ENCODE data around the gene SLC24A2. TPM values are rescaled to one million over a fixed set of nuclear protein-coding genes. Genes with fewer than 3 reads are reported as not detected.

SLC24A2 gene
- total and polyA plus RNA-seq, 8 donors = under 0.01 to 0.20 (median 0.05) TPM

- no peaks in the 10 kb centered on the region for H3K9me3 ChIP-seq
- FAIRE-seq (no peak), DNase-seq (no peak), ATAC-seq (no peak)
- TF ChIP-seq, protein P1, sequence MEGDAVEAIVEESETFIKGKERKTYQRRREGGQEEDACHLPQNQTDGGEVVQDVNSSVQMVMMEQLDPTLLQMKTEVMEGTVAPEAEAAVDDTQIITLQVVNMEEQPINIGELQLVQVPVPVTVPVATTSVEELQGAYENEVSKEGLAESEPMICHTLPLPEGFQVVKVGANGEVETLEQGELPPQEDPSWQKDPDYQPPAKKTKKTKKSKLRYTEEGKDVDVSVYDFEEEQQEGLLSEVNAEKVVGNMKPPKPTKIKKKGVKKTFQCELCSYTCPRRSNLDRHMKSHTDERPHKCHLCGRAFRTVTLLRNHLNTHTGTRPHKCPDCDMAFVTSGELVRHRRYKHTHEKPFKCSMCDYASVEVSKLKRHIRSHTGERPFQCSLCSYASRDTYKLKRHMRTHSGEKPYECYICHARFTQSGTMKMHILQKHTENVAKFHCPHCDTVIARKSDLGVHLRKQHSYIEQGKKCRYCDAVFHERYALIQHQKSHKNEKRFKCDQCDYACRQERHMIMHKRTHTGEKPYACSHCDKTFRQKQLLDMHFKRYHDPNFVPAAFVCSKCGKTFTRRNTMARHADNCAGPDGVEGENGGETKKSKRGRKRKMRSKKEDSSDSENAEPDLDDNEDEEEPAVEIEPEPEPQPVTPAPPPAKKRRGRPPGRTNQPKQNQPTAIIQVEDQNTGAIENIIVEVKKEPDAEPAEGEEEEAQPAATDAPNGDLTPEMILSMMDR (IDR thresholded peaks at IDR 0.05) = no peak
- 29% methylated on average over 3 of the region's 3 CpGs for WGBS, 2 donors
- H3K27ac ChIP-seq = no peak overlapping the region
- H3K4me3 ChIP-seq = no peak overlapping the region
- H3K27me3 ChIP-seq = no peaks in the 10 kb centered on the region
- no peaks in the 10 kb centered on the region for H3K4me1 ChIP-seq
- H3K36me3 ChIP-seq = no peaks in the 10 kb centered on the region
- intact Hi-C loops (cut with DNase I) = no loop called here
These were observed 10.9 kb upstream of the SLC24A2 start for GRCh38 chr9:19799784-19800183.

GRCh38 chr9:19788152-19788551 is 685 bp downstream of the SLC24A2 start:
- WGBS, 2 donors = 1 to 2% methylated on average over 24 of the region's 24 CpGs

DNA sequence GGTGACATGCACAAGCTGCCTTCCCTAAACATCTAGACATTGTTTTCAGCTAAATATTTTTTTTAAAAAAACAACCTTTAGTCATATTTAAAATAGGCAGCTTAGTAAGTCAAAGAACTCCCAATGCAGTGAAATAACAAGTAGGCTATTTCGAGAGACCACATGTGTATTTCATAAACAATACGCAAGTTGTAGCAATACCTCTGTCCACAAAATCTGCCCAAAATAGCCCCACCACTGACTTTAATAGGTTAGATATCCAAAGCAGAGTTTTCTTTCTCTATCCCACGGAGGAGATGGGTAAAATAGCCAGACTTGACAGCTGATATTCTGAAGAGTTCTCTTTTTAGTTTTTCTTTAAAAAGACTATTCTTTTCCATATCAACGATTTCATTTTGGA is 1.2 kb downstream of the SLC24A2 start:
- WGBS, 2 donors = 12 to 18% methylated on average over 4 of the region's 4 CpGs
- Histone ChIP-seq H3K27me3 (peaks cover 0 to 24% (median 4%) of the 10 kb centered on the region in 4 donors), H3K9me3 (no peaks in the 10 kb centered on the region), H3K4me1 (no peaks in the 10 kb centered on the region), H3K36me3 (no peaks in the 10 kb centered on the region), H3K27ac (no peak overlapping the region), H3K4me3 (no peak overlapping the region)
- FAIRE-seq = no peak
- no peak for DNase-seq
- TF ChIP-seq, protein P1 (IDR thresholded peaks at IDR 0.05) = no peak
- ATAC-seq = no peak
- intact Hi-C loops (cut with DNase I) = no loop called here

More at GRCh38 chr9:19788152-19788551, 685 bp downstream of the SLC24A2 start:
- H3K4me3 ChIP-seq = no peak overlapping the region
- no peak for FAIRE-seq
- peaks cover 0 to 24% (median 4%) of the 10 kb centered on the region in 4 donors for H3K27me3 ChIP-seq
- H3K9me3 ChIP-seq = no peaks in the 10 kb centered on the region
- H3K4me1 ChIP-seq = no peaks in the 10 kb centered on the region
- no peak for DNase-seq
- H3K36me3 ChIP-seq = no peaks in the 10 kb centered on the region
- H3K27ac ChIP-seq = no peak overlapping the region
- ATAC-seq = no peak
- intact Hi-C loops (cut with DNase I) = no loop called here
- TF ChIP-seq, protein P1 (IDR thresholded peaks at IDR 0.05) = no peak

GRCh38 chr9:19785230-19785629 is 3.6 kb downstream of the SLC24A2 start:
- Histone ChIP-seq H3K27ac (no peak overlapping the region), H3K27me3 (peaks cover 0 to 20% (median 4%) of the 10 kb centered on the region in 4 donors), H3K4me3 (no peak overlapping the region), H3K9me3 (no peaks in the 10 kb centered on the region), H3K36me3 (no peaks in the 10 kb centered on the region), H3K4me1 (no peaks in the 10 kb centered on the region)
- ATAC-seq (no peak), DNase-seq (no peak), FAIRE-seq (no peak)
- TF ChIP-seq, protein P1 (IDR thresholded peaks at IDR 0.05) = no peak
- WGBS, 2 donors = 52 to 56% methylated on average over 1 of the region's 1 CpG
- intact Hi-C loops (cut with DNase I) = no loop called here

DNA sequence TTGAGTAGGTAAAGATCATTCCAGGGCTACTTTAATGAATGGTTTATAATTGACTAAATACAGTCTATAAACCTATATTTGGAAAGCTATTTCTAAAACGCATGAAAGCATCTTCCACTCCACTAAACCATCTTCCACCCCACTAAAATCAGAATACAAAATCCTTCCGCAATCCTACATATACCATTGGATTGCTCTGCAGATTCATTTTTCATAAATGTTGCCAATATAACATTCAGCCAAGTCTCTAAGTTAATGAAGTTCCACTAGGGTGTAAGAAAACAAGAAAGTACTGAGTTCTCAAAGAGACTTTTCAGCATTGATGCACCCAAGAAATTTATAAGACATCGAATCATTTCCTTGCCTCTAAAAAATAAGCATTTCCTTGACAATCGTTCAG is 4.7 kb downstream of the SLC24A2 start:
- TF ChIP-seq, protein P1 (IDR thresholded peaks at IDR 0.05) = no peak
- DNase-seq = no peak
- no peak overlapping the region for H3K27ac ChIP-seq
- no peaks in the 10 kb centered on the region for H3K9me3 ChIP-seq
- H3K36me3 ChIP-seq = no peaks in the 10 kb centered on the region
- peaks cover 0 to 16% (median 3%) of the 10 kb centered on the region in 4 donors for H3K27me3 ChIP-seq
- ATAC-seq = no peak
- H3K4me1 ChIP-seq = no peaks in the 10 kb centered on the region
- intact Hi-C loops (cut with DNase I) = no loop called here
- 59 to 62% methylated on average over 4 of the region's 4 CpGs for WGBS, 2 donors
- H3K4me3 ChIP-seq = no peak overlapping the region
- no peak for FAIRE-seq

Measured in pancreas (tissue), 10 donors.